Stromal cell of bone marrow (primary cell): ENCODE results near the gene GPR37L1.

Experiments used
- DNase-seq: peaks from one replicate; pipeline ENCODE4 v3.0.0-alpha.2; 2012; ENCODE audit warnings: low read depth

The GPR37L1 gene, protein sequence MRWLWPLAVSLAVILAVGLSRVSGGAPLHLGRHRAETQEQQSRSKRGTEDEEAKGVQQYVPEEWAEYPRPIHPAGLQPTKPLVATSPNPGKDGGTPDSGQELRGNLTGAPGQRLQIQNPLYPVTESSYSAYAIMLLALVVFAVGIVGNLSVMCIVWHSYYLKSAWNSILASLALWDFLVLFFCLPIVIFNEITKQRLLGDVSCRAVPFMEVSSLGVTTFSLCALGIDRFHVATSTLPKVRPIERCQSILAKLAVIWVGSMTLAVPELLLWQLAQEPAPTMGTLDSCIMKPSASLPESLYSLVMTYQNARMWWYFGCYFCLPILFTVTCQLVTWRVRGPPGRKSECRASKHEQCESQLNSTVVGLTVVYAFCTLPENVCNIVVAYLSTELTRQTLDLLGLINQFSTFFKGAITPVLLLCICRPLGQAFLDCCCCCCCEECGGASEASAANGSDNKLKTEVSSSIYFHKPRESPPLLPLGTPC

DNA sequence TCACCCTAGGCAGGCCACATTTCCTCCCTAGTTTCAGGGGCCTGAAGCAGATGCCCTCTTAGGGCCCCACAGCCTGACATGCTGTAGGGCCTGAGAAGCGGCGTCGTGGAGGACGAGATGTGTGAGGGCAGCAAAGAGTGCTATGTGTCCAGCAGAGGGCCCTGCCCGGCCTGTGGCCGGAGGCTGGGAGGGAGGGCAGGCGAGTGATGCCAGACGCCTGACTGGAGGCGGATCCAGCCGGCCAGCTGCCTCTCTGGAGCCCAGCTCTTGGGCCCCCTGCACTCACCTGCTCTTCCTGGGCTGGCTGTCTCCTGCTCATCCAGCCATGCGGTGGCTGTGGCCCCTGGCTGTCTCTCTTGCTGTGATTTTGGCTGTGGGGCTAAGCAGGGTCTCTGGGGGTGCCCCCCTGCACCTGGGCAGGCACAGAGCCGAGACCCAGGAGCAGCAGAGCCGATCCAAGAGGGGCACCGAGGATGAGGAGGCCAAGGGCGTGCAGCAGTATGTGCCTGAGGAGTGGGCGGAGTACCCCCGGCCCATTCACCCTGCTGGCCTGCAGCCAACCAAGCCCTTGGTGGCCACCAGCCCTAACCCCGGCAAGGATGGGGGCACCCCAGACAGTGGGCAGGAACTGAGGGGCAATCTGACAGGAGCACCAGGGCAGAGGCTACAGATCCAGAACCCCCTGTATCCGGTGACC, at the start of gene GPR37L1:
GPR37L1 (plus strand) TSS at position 279 of the 697 bp plus-strand sequence; CDS start at position 326, 47 bp downstream.
- DNase-seq = no peak

DNA sequence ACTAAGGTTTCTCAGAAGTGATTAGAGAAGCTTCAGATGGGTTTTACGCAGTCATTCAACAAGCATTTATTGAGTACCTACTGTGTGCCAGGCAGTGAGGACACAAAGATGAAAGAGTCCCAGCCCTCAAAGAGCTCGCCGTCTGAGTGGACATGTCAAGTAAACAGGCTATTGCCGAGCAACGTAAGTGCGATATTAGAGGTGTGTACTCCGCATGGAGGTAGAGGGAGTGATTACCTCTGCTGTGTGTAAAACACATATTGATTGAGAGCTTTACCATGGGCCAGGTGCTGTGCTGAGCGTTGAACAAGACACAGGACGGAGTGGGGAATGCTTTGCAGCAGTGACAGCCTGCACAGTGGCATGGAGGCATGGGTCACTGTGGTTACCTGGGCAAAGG, 49.5 kb upstream of the GPR37L1 start:
- no peak for DNase-seq

DNA sequence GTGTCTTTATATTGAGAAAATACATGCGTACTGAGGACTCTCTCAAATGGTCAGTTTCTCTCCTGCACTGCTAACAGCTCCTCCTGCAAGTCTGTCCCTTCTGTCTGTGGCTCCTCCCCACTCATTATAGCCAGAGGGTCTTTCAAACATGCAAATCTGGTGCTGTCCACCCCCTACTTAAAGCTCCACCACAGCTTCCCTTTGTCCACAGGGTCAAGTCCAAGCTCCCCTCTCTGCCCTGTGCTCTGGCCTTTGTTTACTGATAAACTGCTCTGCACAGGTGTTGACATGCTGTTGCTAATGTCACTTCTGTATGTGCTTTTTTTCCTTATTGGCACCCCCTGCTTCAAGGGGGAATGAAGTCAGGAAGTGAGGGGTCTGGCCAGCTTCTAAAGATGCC, 47.7 kb upstream of the GPR37L1 start:
- DNase-seq = no peak

DNA sequence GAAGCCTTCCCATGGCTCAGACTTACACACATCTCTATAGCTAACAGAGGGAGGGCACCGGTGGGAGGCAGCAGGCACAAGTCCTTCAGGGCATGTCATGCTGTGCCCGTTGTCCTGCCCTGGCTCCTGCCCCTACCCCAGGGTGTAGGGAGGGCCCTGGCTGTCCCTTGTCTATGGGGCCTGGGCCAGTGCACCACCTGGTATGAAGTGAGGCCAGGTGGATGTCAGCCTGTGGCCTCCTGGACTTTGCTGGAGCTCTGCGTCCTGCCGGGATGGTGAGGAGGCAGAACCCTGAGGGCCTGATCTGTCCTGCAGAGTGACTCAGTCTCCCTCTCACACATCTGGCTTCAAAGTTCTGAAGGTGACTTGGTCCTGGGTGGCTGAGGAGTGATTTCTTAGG, 47.3 kb upstream of the GPR37L1 start:
- DNase-seq = no peak

DNA sequence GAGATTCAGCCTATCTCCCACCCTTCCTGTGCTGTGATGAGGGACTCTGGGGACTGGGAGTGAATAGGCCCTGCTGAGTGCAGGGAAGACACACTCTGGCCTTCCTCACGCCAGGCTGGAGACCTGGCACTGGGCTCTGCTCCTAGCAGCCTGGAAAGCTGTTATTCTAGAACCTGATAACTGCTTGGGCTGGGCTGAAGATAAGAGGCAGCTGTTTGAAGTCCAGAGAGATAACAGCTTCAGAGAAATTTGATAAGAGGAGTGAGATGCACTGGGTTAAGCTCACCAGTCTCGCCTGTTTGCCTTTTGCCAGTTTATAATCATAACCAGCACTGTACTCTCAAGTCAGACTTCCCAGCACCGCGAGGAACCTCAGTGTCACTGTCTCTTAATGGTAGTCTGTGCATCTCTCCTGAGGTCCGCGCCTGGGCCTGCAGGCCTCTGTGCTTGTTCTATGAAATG, 46.6 kb upstream of the GPR37L1 start:
- no peak for DNase-seq

DNA sequence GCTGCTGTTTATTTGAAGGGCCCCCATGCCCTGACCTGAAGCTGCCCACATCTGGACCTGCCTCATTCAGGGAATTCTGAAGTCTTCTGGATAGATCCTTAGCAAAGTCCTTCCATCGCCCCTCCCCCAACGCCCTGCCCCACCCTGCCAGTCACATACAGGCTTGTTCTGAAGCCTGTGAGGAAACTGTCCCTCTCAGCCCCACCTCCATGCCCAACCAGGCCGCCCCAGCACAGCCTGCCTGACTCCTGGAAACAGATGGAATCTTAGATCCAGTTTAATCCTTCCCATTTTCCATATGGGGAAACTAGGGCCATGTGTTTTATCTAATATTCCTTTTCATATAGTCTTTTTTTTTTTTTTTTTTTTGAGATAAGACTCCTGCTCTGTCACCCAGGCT, 44.5 kb upstream of the GPR37L1 start:
- DNase-seq = no peak

DNA sequence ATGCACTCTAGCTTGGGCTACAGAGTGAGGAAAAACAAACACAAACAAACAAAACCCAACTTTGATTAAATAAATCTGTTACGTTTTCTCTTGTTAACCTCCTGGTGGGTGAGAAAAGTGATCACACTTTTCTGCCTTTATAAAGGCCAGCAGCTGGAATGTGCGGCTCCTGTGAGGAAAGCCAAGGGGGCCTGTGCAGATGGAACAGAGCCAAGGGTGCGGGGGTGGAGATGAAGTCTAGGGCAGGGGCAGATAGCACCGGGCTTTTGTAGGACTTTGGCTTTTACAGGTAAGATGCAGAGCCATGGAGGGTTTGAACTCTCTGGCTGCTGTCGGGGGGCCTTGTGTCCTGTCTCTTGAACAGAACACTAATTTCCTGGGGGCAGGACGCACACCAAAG, 40.7 kb upstream of the GPR37L1 start:
- no peak for DNase-seq

DNA sequence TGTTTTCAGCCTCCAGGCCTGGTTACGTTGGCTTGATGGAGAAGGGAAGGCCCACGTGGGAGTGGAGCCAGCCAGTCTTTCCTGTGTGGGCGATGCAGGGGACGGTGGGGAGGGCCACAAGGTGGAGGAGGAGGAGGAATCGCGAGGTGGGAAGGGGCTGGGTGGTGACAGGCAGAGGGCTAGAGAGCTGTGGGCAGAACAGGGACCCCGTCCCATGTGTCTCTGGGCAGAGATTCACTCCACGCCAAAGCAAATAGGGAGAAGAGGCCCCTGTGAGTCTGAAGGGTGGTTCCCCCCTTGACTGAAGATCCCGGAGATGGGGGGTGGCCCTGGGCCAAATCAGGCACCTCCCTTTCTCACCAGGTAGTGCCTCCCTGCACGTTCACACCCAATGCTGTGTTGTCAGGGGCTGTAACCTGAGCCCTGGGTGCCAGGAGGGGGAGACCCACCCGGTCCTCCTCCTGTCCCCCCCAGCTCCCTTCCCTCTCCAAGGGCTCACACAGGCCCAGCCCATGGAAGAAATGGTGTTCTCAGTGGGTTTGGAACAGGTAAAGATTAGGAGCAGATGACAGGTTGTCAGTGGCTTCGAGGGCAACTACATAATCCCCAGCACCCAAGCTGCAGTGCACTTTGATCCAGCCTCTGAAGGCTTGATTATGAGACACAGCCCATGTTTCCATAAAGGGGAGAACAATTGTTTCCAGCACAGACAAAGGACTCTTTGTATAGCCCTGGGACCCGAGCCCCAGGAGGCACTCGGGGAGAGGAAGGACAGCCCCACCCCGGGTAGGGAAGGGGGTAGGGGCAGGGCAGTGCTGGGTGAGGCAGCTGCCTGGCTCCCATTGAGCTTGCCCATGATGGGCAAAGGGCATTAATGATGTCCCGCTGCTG, 37.7 kb upstream of the GPR37L1 start:
- DNase-seq = no peak

DNA sequence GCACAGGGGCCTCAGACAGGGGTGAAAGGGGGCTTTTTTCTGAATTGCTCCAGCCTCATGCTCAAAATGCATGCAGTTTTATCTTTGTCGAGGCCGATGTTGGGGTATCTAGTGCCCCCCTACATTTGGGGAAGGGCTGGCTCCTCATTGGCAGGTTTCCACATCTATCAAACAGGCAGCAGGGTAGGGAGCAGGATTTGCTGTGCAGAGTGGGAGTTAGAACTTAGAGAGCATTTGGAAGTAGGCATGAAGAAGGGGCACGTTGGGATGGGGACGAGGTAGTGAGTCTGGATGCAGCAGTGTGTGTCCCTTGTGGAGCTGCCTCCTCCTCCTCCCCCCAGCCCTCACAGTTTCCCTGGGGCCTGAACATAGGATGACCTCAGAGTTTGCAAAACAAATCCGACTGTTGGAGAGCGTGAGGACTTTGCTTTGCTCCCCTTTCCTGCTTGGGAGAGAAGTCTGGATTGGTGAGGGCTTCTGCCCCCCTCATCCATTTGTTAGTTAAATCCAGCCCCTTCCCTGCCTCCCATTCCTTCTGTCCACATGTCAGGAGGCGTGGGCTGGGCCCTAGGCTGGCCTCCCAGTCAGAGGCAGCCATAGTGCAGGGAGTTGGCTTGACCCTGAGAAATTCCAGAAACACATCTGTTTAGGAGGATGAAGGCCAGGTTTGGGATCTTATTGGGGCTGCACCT, 36.9 kb upstream of the GPR37L1 start:
- no peak for DNase-seq

DNA sequence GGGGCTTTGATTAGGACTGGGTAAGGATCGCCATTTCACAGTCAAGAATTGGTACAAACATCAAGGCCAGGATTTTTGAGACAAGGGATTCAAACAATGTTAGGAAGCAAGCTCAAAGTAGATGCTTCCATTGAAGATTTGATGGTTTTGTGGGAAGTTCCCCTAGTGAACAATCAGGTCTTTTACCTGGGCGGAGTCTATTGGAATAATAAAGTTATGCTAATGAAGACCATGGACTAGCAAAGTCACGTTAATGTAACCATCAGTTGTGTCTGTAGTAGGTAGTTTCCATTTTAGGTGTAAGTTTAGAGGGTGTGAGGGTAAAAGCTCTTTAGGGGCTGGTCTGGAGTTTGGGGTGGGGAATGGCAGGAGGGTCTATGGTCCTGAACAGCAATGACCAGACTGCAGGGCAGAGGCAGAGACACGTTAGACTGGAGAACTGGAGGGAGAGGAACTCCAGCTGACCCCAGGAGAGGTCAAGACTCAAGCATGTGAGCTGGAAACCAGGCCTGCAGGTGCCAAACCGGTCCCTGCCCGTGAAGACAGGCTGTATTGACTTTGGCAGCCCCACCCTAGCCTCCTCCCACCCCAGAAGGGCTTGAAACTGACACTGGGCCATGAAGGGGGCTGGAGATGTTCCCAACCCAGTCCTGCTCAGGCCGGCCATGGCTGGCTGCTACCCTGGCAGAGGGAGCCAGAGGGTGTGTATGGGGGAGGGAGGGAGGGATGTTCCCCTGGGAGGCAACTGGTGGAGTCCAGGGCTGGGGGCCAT, 36.0 kb upstream of the GPR37L1 start:
- DNase-seq = no peak

DNA sequence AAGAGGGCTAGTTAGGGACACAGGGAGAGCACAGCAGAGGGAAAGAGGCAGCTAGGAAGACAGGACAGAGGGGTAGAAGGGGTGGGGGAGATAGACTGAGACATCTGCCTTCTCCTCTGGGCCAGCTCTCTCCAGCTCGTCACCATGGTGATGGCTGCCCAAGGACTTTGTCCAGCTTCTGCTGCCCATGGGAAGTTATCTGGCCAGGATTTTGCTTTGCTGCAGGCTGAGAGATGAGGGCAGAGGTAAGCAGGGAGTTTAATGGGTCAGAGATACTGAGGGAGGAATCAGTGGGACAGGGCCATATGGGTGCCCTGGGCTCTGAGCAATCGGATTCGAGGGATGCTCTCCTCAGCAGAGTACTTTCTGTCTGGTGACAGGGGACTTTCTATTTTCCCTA, 34.5 kb upstream of the GPR37L1 start:
- DNase-seq = no peak

DNA sequence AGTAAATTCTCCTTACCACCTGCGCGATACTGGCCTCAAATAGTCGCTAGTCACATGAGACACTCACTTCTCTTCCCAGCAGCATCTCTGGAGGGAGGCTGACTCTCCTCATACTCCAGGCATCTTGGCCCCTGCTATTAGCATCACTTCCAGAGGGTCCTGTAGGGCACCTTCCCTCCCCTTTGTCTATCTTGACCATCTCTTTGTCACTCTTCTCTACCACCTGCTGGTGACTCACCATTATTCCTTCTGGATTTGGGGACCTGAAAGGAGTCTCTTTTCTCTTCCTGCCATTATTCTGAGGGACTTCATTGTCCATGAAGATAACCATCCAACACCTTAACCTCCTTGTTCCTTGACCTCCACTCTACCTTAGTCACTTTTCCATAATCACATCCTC, 31.7 kb upstream of the GPR37L1 start:
- no peak for DNase-seq

DNA sequence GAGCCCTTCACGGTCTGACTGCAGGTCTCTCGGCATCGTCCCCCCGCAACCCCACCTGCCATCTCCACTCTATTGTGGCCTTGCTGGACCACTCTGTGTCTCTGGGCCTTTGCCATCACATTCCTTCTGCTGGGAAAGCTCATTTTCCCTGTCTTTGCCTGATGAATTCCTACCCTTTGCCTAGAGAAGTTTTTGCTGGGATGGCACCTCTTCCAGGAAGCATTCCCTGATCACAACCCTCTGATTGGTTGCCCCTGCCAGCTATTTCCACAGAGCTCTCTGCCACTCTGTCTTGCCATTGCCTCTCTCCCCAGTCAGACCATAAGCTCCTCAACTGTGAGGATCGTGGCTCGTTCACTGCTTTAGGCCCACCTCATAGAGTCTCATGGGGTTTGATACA, 28.9 kb upstream of the GPR37L1 start:
- DNase-seq = no peak

DNA sequence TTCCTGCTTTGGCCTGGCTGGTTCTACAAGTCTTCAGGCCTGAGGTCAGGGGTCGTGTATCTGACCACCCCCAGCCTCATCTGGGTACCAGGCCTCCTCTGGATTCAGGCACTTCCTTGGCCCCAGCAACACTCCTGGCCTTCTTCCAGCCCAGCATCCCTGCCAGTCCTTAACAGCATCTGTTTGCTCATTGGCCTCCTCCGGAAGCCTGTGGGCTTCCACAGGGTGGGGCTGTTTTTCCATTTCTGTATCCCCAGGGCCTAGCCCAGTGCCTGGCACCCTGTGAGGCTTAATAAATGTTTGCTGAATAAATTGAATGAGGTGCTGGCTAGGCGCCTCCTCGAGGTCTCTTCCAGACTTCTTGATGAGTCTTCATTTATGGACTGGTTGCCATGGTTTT, 21.5 kb upstream of the GPR37L1 start:
- DNase-seq = no peak

DNA sequence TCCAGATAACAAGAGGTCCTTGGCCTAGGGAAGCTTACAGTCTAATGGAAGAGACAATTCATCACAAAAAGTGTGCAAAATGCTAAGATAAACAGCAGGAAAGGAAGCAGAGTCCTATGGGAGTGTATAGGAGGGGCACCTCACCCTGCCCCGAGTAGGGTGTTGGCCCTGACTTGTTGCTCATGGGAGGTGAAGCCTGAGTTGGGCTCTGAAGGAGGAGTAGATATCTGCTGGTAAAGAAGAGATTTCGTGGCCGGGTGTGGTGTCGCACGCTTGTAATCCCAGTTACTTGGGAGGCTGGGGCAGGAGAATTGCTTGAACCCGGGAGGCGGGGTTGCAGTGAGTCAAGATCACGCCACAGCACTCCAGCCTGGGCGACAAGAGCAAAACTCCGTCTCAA, 18.6 kb upstream of the GPR37L1 start:
- no peak for DNase-seq

DNA sequence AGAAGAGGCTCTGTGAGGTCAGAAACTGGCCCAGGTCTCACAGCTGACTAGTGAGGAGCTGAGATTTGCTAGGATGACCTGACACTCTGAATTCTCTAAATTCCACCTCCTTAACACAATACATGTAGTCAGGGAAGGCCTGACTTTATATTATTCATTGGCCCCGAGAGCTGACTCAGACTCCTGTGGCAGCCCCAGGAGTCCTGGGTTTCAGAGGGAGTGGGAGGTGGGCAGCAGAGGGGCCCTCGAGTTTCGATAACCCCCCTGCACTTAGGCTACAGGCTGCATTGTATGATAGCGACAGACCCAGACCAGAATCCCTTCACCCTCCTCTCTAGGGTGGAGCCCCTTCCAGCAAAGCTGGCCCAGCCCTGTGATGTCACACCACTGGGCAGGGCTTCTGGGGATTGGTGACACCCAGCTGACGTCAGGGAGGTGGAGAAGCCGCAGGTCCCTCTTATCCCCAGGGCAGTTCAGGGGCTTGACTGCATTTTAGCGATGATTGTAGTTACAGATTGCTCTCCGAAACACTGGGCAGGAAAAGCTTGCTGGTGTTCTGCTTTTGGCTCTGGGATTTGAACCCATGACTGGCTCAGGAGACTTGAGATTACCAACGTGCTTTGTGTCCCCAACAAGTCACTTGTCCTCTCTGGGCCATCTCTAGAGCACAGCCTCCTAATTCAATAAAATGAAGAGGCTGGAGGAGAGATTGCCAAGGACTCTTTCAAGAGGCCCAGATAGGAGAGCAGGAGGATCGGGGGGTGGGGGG, 17.0 kb upstream of the GPR37L1 start:
- no peak for DNase-seq

DNA sequence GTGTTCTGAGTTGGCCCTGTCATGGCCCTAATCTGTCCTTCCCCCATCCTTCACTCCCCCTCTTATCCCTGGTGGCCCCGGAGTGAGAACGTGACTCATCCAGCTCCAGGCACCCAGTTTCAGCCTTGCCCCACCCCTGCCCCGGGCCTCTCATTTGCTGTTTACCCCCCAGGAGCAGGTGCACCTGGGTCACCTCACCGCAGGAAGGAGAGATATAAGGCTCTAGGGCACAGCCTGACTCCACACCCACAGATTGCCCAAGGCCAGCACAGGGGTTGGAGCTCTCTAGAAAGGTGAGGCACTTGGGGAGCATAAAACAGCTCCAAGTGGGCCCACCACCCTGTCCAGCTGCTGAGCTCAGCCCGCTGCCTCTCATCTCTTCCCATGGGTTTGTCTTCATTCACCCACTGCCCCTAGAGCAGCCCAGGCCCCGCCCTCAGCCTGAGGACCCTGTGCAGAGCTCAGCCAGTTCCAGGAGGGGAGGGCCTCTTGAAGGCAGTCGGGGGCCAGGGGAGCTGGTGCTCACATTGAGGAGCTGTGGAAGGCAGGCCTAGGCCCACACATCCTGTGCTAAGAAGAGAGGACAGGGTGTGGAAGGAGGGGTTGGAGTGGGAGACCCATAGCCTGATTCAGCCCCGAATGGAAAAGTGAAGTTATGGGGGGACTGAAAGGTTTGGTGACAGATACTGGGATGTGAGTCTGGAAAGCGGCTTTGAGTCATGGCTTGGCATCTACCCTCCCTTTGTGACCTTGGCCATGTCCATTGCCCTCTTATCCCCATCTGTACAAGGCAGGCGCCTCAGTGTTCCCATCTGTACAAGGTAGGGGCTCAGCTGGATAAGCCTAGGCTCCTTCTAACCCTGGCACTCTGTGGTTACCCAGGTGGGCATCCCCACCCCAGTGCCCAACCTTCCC, 16.1 kb upstream of the GPR37L1 start:
- DNase-seq = no peak

DNA sequence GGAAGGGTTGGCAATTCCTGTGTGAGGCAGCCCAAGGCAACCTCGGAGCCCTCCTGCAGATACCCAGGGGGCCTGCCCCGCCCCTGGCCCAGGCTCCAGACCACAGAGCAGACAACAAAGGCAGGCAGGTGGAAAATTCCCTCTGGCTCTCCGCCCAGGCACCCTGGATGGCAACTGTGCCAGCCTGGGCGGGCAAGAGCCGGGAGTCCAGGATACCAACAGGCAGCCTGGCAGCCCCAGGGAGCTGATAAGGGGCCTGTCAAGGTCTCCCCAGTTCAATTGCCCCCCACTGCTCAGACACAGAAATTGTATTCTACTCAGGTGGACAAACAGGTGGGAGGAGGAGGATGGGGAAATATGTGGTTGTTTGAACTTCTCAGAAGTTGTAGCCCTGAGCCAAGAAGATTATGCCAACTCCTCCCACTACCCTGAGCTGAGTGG, 15.4 kb upstream of the GPR37L1 start:
- no peak for DNase-seq
